Measurements from ENCODE around the gene ATP8A1.

ATP8A1 gene

GRCh38 chr4:42646999-42647541, 9.8 kb downstream of the ATP8A1 start:
- H3K9ac ChIP-seq (ENCODE audit: low read depth, low read length) = no peak overlapping the region
- H3K27me3 ChIP-seq (ENCODE audit: control insufficient read depth, insufficient read depth, low read length) = no peaks in the 10 kb centered on the region
- no peaks in the 10 kb centered on the region for H3K36me3 ChIP-seq (ENCODE audit: control insufficient read depth, insufficient read depth, low read length)
- no peaks in the 10 kb centered on the region for H3K4me1 ChIP-seq (ENCODE audit: control insufficient read depth, insufficient read depth, low read length)
- H3K4me3 ChIP-seq (ENCODE audit: low read depth, low read length) = no peak overlapping the region
- H3K27ac ChIP-seq (ENCODE audit: low read depth, low read length) = no peak overlapping the region
- no peaks in the 10 kb centered on the region for H3K9me3 ChIP-seq (ENCODE audit: control insufficient read depth, insufficient read depth, low read length)

- Histone ChIP-seq H3K36me3 (ENCODE audit: control insufficient read depth, insufficient read depth, low read length) (no peaks in the 10 kb centered on the region), H3K9ac (ENCODE audit: low read depth, low read length) (no peak overlapping the region), H3K9me3 (ENCODE audit: control insufficient read depth, insufficient read depth, low read length) (no peaks in the 10 kb centered on the region), H3K4me1 (ENCODE audit: control insufficient read depth, insufficient read depth, low read length) (no peaks in the 10 kb centered on the region), H3K27me3 (ENCODE audit: control insufficient read depth, insufficient read depth, low read length) (no peaks in the 10 kb centered on the region), H3K27ac (ENCODE audit: low read depth, low read length) (no peak overlapping the region), H3K4me3 (ENCODE audit: low read depth, low read length) (no peak overlapping the region)
Measured at GRCh38 chr4:42646013-42646784, 10.7 kb downstream of the ATP8A1 start.

- H3K4me1 ChIP-seq (ENCODE audit: control insufficient read depth, insufficient read depth, low read length) = no peaks in the 10 kb centered on the region
- H3K27ac ChIP-seq (ENCODE audit: low read depth, low read length) = no peak overlapping the region
- no peak overlapping the region for H3K4me3 ChIP-seq (ENCODE audit: low read depth, low read length)
Measured at GRCh38 chr4:42644897-42645296, 12.0 kb downstream of the ATP8A1 start.

GRCh38 chr4:42643685-42644084, 13.2 kb downstream of the ATP8A1 start:
- Histone ChIP-seq H3K4me3 (ENCODE audit: low read depth, low read length) (no peak overlapping the region), H3K9me3 (ENCODE audit: control insufficient read depth, insufficient read depth, low read length) (no peaks in the 10 kb centered on the region), H3K27me3 (ENCODE audit: control insufficient read depth, insufficient read depth, low read length) (no peaks in the 10 kb centered on the region), H3K4me1 (ENCODE audit: control insufficient read depth, insufficient read depth, low read length) (no peaks in the 10 kb centered on the region), H3K9ac (ENCODE audit: low read depth, low read length) (no peak overlapping the region), H3K36me3 (ENCODE audit: control insufficient read depth, insufficient read depth, low read length) (no peaks in the 10 kb centered on the region), H3K27ac (ENCODE audit: low read depth, low read length) (no peak overlapping the region)

More at GRCh38 chr4:42644897-42645296, 12.0 kb downstream of the ATP8A1 start:
- Histone ChIP-seq H3K36me3 (ENCODE audit: control insufficient read depth, insufficient read depth, low read length) (no peaks in the 10 kb centered on the region), H3K9me3 (ENCODE audit: control insufficient read depth, insufficient read depth, low read length) (no peaks in the 10 kb centered on the region), H3K27me3 (ENCODE audit: control insufficient read depth, insufficient read depth, low read length) (no peaks in the 10 kb centered on the region), H3K9ac (ENCODE audit: low read depth, low read length) (no peak overlapping the region)

- Histone ChIP-seq H3K36me3 (ENCODE audit: control insufficient read depth, insufficient read depth, low read length) (no peaks in the 10 kb centered on the region), H3K9ac (ENCODE audit: low read depth, low read length) (no peak overlapping the region), H3K4me1 (ENCODE audit: control insufficient read depth, insufficient read depth, low read length) (no peaks in the 10 kb centered on the region), H3K27me3 (ENCODE audit: control insufficient read depth, insufficient read depth, low read length) (no peaks in the 10 kb centered on the region), H3K27ac (ENCODE audit: low read depth, low read length) (no peak overlapping the region), H3K4me3 (ENCODE audit: low read depth, low read length) (no peak overlapping the region), H3K9me3 (ENCODE audit: control insufficient read depth, insufficient read depth, low read length) (no peaks in the 10 kb centered on the region)
Measured at GRCh38 chr4:42642845-42643615, 13.9 kb downstream of the ATP8A1 start.

GRCh38 chr4:42642101-42642797, 14.7 kb downstream of the ATP8A1 start:
- H3K4me1 ChIP-seq (ENCODE audit: control insufficient read depth, insufficient read depth, low read length) = no peaks in the 10 kb centered on the region
- H3K4me3 ChIP-seq (ENCODE audit: low read depth, low read length) = no peak overlapping the region
- H3K36me3 ChIP-seq (ENCODE audit: control insufficient read depth, insufficient read depth, low read length) = no peaks in the 10 kb centered on the region
- no peak overlapping the region for H3K27ac ChIP-seq (ENCODE audit: low read depth, low read length)
- H3K9me3 ChIP-seq (ENCODE audit: control insufficient read depth, insufficient read depth, low read length) = no peaks in the 10 kb centered on the region
- H3K27me3 ChIP-seq (ENCODE audit: control insufficient read depth, insufficient read depth, low read length) = no peaks in the 10 kb centered on the region
- no peak overlapping the region for H3K9ac ChIP-seq (ENCODE audit: low read depth, low read length)

- Histone ChIP-seq H3K4me3 (ENCODE audit: low read depth, low read length) (no peak overlapping the region), H3K9me3 (ENCODE audit: control insufficient read depth, insufficient read depth, low read length) (no peaks in the 10 kb centered on the region), H3K27ac (ENCODE audit: low read depth, low read length) (no peak overlapping the region), H3K36me3 (ENCODE audit: control insufficient read depth, insufficient read depth, low read length) (no peaks in the 10 kb centered on the region), H3K27me3 (ENCODE audit: control insufficient read depth, insufficient read depth, low read length) (no peaks in the 10 kb centered on the region), H3K9ac (ENCODE audit: low read depth, low read length) (no peak overlapping the region), H3K4me1 (ENCODE audit: control insufficient read depth, insufficient read depth, low read length) (no peaks in the 10 kb centered on the region)
Measured at GRCh38 chr4:42641656-42642055, 15.2 kb downstream of the ATP8A1 start.

GRCh38 chr4:42641161-42641560, 15.7 kb downstream of the ATP8A1 start:
- no peak overlapping the region for H3K4me3 ChIP-seq (ENCODE audit: low read depth, low read length)
- no peaks in the 10 kb centered on the region for H3K4me1 ChIP-seq (ENCODE audit: control insufficient read depth, insufficient read depth, low read length)
- H3K9ac ChIP-seq (ENCODE audit: low read depth, low read length) = no peak overlapping the region
- H3K27me3 ChIP-seq (ENCODE audit: control insufficient read depth, insufficient read depth, low read length) = no peaks in the 10 kb centered on the region
- H3K36me3 ChIP-seq (ENCODE audit: control insufficient read depth, insufficient read depth, low read length) = no peaks in the 10 kb centered on the region
- no peaks in the 10 kb centered on the region for H3K9me3 ChIP-seq (ENCODE audit: control insufficient read depth, insufficient read depth, low read length)
- no peak overlapping the region for H3K27ac ChIP-seq (ENCODE audit: low read depth, low read length)

- no peak overlapping the region for H3K9ac ChIP-seq (ENCODE audit: low read depth, low read length)
- no peak overlapping the region for H3K4me3 ChIP-seq (ENCODE audit: low read depth, low read length)
- no peaks in the 10 kb centered on the region for H3K4me1 ChIP-seq (ENCODE audit: control insufficient read depth, insufficient read depth, low read length)
Measured at GRCh38 chr4:42640613-42641012, 16.3 kb downstream of the ATP8A1 start.

GRCh38 chr4:42638993-42639392, 17.9 kb downstream of the ATP8A1 start:
- H3K27me3 ChIP-seq (ENCODE audit: control insufficient read depth, insufficient read depth, low read length) = no peaks in the 10 kb centered on the region
- no peak overlapping the region for H3K4me3 ChIP-seq (ENCODE audit: low read depth, low read length)
- no peak overlapping the region for H3K27ac ChIP-seq (ENCODE audit: low read depth, low read length)
- no peaks in the 10 kb centered on the region for H3K9me3 ChIP-seq (ENCODE audit: control insufficient read depth, insufficient read depth, low read length)
- no peak overlapping the region for H3K9ac ChIP-seq (ENCODE audit: low read depth, low read length)
- no peaks in the 10 kb centered on the region for H3K4me1 ChIP-seq (ENCODE audit: control insufficient read depth, insufficient read depth, low read length)
- no peaks in the 10 kb centered on the region for H3K36me3 ChIP-seq (ENCODE audit: control insufficient read depth, insufficient read depth, low read length)

More at GRCh38 chr4:42640613-42641012, 16.3 kb downstream of the ATP8A1 start:
- H3K9me3 ChIP-seq (ENCODE audit: control insufficient read depth, insufficient read depth, low read length) = no peaks in the 10 kb centered on the region
- H3K27me3 ChIP-seq (ENCODE audit: control insufficient read depth, insufficient read depth, low read length) = no peaks in the 10 kb centered on the region
- no peak overlapping the region for H3K27ac ChIP-seq (ENCODE audit: low read depth, low read length)
- H3K36me3 ChIP-seq (ENCODE audit: control insufficient read depth, insufficient read depth, low read length) = no peaks in the 10 kb centered on the region

Measured in HUES48 (cell line).